HEK293 (cell line): ENCODE results near the gene ZNF284.

Source experiments
- BCL11A ChIP-seq: fragments of 450-650 bp; formaldehyde crosslinking; IDR thresholded peaks from 2 replicates; pipeline ENCODE4 v1.5.1; 2016; ENCODE audit warnings: low read depth, missing biosample characterization, missing genetic modification characterization
- HOXC10 ChIP-seq: sonication (generic); formaldehyde crosslinking; IDR thresholded peaks from 2 replicates; pipeline ENCODE4 v1.8.1; 2023; ENCODE audit warnings: mild to moderate bottlenecking, missing genetic modification reagents
- MYNN ChIP-seq: fragments of 450-650 bp; formaldehyde crosslinking; IDR thresholded peaks from 2 replicates; pipeline ENCODE4 v1.5.1; 2016; ENCODE audit warnings: missing biosample characterization, missing genetic modification characterization, borderline replicate concordance
- PRDM10 ChIP-seq: fragments of 450-650 bp; formaldehyde crosslinking; IDR thresholded peaks from 2 replicates; pipeline ENCODE4 v1.5.1; 2016; ENCODE audit warnings: missing biosample characterization, missing genetic modification characterization
- PRDM4 ChIP-seq: fragments of 450-650 bp; formaldehyde crosslinking; IDR thresholded peaks from 2 replicates; pipeline ENCODE4 v1.5.1; 2017; ENCODE audit warnings: missing biosample characterization, missing genetic modification characterization
- RBAK ChIP-seq: fragments of 450-650 bp; formaldehyde crosslinking; IDR thresholded peaks from 2 replicates; pipeline ENCODE4 v1.5.1; 2016; ENCODE audit warnings: missing biosample characterization, missing genetic modification characterization
- SALL2 ChIP-seq: fragments of 450-650 bp; formaldehyde crosslinking; IDR thresholded peaks from 2 replicates; pipeline ENCODE4 v1.5.0; 2017; ENCODE audit warnings: missing biosample characterization, mild to moderate bottlenecking, missing genetic modification characterization, borderline replicate concordance
- SCRT2 ChIP-seq: fragments of 450-650 bp; formaldehyde crosslinking; IDR thresholded peaks from 2 replicates; pipeline ENCODE4 v1.5.1; 2016; ENCODE audit warnings: missing biosample characterization, missing genetic modification characterization
- SETDB1 ChIP-seq: IDR thresholded peaks from one replicate; pipeline ENCODE4 v1.6.1; 2017; ENCODE audit warnings: mild to moderate bottlenecking, low read length, moderate library complexity, mixed read lengths; ENCODE audit not compliant: insufficient read length
- ZBTB26 ChIP-seq: fragments of 450-650 bp; formaldehyde crosslinking; optimal IDR thresholded peaks from 2 replicates; pipeline ENCODE3; 2016; ENCODE audit warnings: missing biosample characterization, mild to moderate bottlenecking, missing genetic modification characterization
- ZFHX2 ChIP-seq: fragments of 450-650 bp; formaldehyde crosslinking; conservative IDR thresholded peaks from 2 replicates; pipeline ENCODE4 v1.5.1; 2016; ENCODE audit warnings: missing biosample characterization, missing genetic modification characterization
- ZFP37 ChIP-seq: fragments of 450-650 bp; formaldehyde crosslinking; IDR thresholded peaks from 2 replicates; pipeline ENCODE4 v1.5.1; 2016; ENCODE audit warnings: missing biosample characterization, missing genetic modification characterization
- ZNF157 ChIP-seq: fragments of 450-650 bp; formaldehyde crosslinking; IDR thresholded peaks from 2 replicates; pipeline ENCODE4 v1.5.1; 2016; ENCODE audit warnings: missing biosample characterization, missing genetic modification characterization
- ZNF211 ChIP-seq: fragments of 450-650 bp; formaldehyde crosslinking; IDR thresholded peaks from 2 replicates; pipeline ENCODE4 v1.5.1; 2016; ENCODE audit warnings: low read depth, missing biosample characterization, missing genetic modification characterization
- ZNF214 ChIP-seq: fragments of 450-650 bp; formaldehyde crosslinking; IDR thresholded peaks from 2 replicates; pipeline ENCODE4 v1.5.1; 2017; ENCODE audit warnings: missing biosample characterization, mild to moderate bottlenecking, missing genetic modification characterization, borderline replicate concordance
- ZNF23 ChIP-seq: fragments of 450-650 bp; formaldehyde crosslinking; IDR thresholded peaks from 2 replicates; pipeline ENCODE4 v1.5.1; 2016; ENCODE audit warnings: missing biosample characterization, missing genetic modification characterization, borderline replicate concordance
- ZNF311 ChIP-seq: fragments of 450-650 bp; formaldehyde crosslinking; IDR thresholded peaks from 2 replicates; pipeline ENCODE4 v1.5.1; 2017; ENCODE audit warnings: missing biosample characterization, missing genetic modification characterization, borderline replicate concordance
- ZNF362 ChIP-seq: fragments of 450-650 bp; formaldehyde crosslinking; IDR thresholded peaks from 2 replicates; pipeline ENCODE4 v1.5.1; 2016; ENCODE audit warnings: missing biosample characterization, missing genetic modification characterization
- ZNF549 ChIP-seq: fragments of 450-650 bp; IDR thresholded peaks from 2 replicates; pipeline ENCODE4 v1.5.1; 2018; ENCODE audit warnings: missing biosample characterization, missing genetic modification characterization, mild to moderate bottlenecking, inconsistent platforms, moderate library complexity
- ZNF560 ChIP-seq: fragments of 450-650 bp; formaldehyde crosslinking; IDR thresholded peaks from 2 replicates; pipeline ENCODE4 v1.5.1; 2017; ENCODE audit warnings: missing biosample characterization, missing genetic modification characterization, borderline replicate concordance
- ZNF571 ChIP-seq: fragments of 450-650 bp; formaldehyde crosslinking; IDR thresholded peaks from 2 replicates; pipeline ENCODE4 v1.5.0; 2017; ENCODE audit warnings: missing biosample characterization, missing genetic modification characterization
- ZNF624 ChIP-seq: fragments of 450-650 bp; formaldehyde crosslinking; IDR thresholded peaks from 2 replicates; pipeline ENCODE4 v1.5.1; 2017; ENCODE audit warnings: missing biosample characterization, missing genetic modification characterization
- ZNF626 ChIP-seq: fragments of 450-650 bp; sonication (Bioruptor Pico); formaldehyde crosslinking; IDR thresholded peaks from 2 replicates; pipeline ENCODE4 v1.5.1; 2018; ENCODE audit warnings: missing biosample characterization, missing genetic modification characterization, inconsistent platforms
- ZNF677 ChIP-seq: fragments of 450-650 bp; IDR thresholded peaks from 2 replicates; pipeline ENCODE4 v1.5.0; 2018; ENCODE audit warnings: missing biosample characterization, mild to moderate bottlenecking, missing genetic modification characterization, moderate library complexity
- ZNF704 ChIP-seq: fragments of 450-650 bp; formaldehyde crosslinking; IDR thresholded peaks from 2 replicates; pipeline ENCODE4 v1.5.1; 2016; ENCODE audit warnings: missing biosample characterization, missing genetic modification characterization
- ZNF707 ChIP-seq: fragments of 450-650 bp; formaldehyde crosslinking; IDR thresholded peaks from 2 replicates; pipeline ENCODE4 v1.5.1; 2016; ENCODE audit warnings: missing biosample characterization, missing genetic modification characterization
- ZNF776 ChIP-seq: fragments of 450-650 bp; formaldehyde crosslinking; IDR thresholded peaks from 2 replicates; pipeline ENCODE4 v1.5.0; 2017; ENCODE audit warnings: missing biosample characterization, missing genetic modification characterization, borderline replicate concordance
- ZNF830 ChIP-seq: fragments of 450-650 bp; IDR thresholded peaks from 2 replicates; pipeline ENCODE4 v1.5.0; 2018; ENCODE audit warnings: missing biosample characterization, missing genetic modification characterization, low read depth, mild to moderate bottlenecking, moderate library complexity
- ZNF843 ChIP-seq: fragments of 450-650 bp; formaldehyde crosslinking; IDR thresholded peaks from 2 replicates; pipeline ENCODE4 v1.5.1; 2016; ENCODE audit warnings: missing biosample characterization, missing genetic modification characterization

Gene ZNF284

GRCh38 chr19:44024900-44025216 is 47.1 kb upstream of the ZNF284 start (continued):
- TF ChIP-seq SETDB1, result no peak
- no peak for TF ChIP-seq ZNF549 (tag by site-specific recombination)
- no peak for TF ChIP-seq ZNF707
- TF ChIP-seq ZNF214 (tag by site-specific recombination), result no peak
- TF ChIP-seq PRDM4 (tag by site-specific recombination), result no peak
- no peak for TF ChIP-seq SALL2
- TF ChIP-seq BCL11A (tag by site-specific recombination), result no peak
- no peak for TF ChIP-seq ZNF843 (tag by site-specific recombination)
- no peak for TF ChIP-seq ZNF624 (tag by site-specific recombination)
- TF ChIP-seq ZNF776, result no peak
- no peak for TF ChIP-seq ZNF677 (tag by site-specific recombination)
- TF ChIP-seq ZFHX2 (tag by site-specific recombination), result no peak
- TF ChIP-seq PRDM10 (tag by site-specific recombination), result peak; percentile 66; the same call in 1 of the 2 replicates
- no peak for TF ChIP-seq HOXC10
- no peak for TF ChIP-seq ZNF23
- 0 out of 2 replicates have a peak, but pooled peaks have one; percentile 19 for TF ChIP-seq SCRT2
- TF ChIP-seq ZNF830 (tag by site-specific recombination), result no peak
- TF ChIP-seq RBAK (tag by site-specific recombination), result 0 out of 2 replicates have a peak, but pooled peaks have one; percentile 6
- TF ChIP-seq ZNF211 (tag by site-specific recombination), result no peak
- no peak for TF ChIP-seq ZNF704 (tag by site-specific recombination)
- TF ChIP-seq ZBTB26 (tag by site-specific recombination), result no peak
- TF ChIP-seq ZNF362 (tag by site-specific recombination), result no peak
- no peak for TF ChIP-seq ZNF311 (tag by site-specific recombination)
- no peak for TF ChIP-seq ZNF157 (tag by site-specific recombination)
- TF ChIP-seq ZNF626, result peak; percentile 77; the same call in 1 of the 2 replicates
- no peak for TF ChIP-seq ZNF560 (tag by site-specific recombination)
- 0 out of 2 replicates have a peak, but pooled peaks have one; percentile 3 for TF ChIP-seq ZFP37 (tag by site-specific recombination)
- TF ChIP-seq ZNF571 (tag by site-specific recombination), result no peak
- no peak for TF ChIP-seq MYNN
